Measurements from ENCODE around the gene LONRF2. TPM values are rescaled to one million over a fixed set of nuclear protein-coding genes. Genes with fewer than 3 reads are reported as not detected.

The LONRF2 gene
- total RNA-seq, 1 donor from 2014 or later = 14.9 TPM

DNA sequence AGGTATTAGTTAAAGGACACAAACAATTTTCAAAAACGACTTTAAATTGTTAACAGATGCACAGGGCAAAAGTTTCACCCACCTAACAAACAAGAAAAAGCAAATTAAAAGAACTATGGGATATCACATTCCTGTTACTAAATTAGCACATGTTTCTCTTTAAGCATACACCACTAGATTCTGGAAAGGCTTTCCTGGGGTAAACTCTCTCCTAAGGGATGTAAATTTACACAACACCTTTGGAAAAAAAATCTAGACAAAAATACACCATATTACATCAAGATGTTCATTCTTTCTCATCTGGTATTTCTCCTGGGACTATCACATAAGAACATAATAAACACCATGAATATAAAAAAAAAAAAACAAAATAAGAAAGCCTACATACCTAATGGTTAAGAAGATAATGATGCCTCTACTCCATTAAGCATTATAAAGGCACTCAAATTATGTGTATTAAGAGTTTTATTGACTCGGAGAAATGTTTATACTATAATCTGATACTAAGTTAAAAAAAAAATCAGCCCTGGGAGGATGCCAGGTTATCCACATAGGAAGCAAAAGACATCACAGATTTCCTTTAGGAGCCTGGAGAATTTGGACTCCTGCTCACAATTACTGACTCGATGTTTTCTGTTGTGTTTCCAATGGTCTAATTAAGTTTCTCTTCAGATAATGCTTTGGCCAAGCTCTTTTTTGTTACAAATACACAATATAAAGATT, 97.2 kb downstream of the LONRF2 start:
- intact Hi-C loops (cut with DNase I) = no loop called here
- DNase-seq (ENCODE audit: missing footprints) (no peak), ATAC-seq (no peak)

DNA sequence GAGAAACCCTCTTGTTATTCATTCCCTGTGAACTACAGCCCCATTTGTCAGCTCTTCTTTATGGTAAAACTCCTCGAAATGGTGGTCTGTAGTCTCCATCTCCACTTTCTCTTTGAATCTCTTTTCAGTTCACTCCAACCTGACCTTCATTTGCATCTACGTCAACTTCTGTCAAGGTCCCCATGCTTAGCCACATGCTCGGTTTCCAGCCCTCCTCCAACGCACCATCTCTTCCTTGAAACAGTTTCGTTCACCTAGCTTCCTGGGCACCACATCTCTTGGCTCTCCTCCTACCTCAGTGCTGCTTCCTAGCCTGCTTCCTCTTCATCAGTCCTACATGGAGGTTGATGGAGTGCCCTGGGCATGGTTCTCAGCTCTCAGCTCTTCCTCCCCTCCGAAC, 98.8 kb downstream of the LONRF2 start:
- intact Hi-C loops (cut with DNase I) = no loop called here
- ATAC-seq (no peak), DNase-seq (ENCODE audit: missing footprints) (no peak)

Other genes with a start within 250 kb of the LONRF2 start
- 6.8 TPM for gene AFF3, start 179.9 kb downstream of the LONRF2 start, total RNA-seq
- 10.5 TPM for gene CHST10, start 95.2 kb upstream of the LONRF2 start, total RNA-seq
- gene NMS, start 148.0 kb upstream of the LONRF2 start, total RNA-seq = not detected
- gene PDCL3, start 240.5 kb upstream of the LONRF2 start, total RNA-seq = 29.2 TPM

Measured in Right ventricle myocardium inferior (tissue), 1 donor.